Measurements from ENCODE around the gene CLASRP. TPM values are rescaled to one million over a fixed set of nuclear protein-coding genes. Genes with fewer than 3 reads are reported as not detected.
A peak's percentile ranks its signal among the peaks of the same experiment; 100 is the strongest.

The CLASRP gene
- total RNA-seq, 1 donor from 2014 or later, result 111 TPM

- peaks cover 76% of the 10 kb centered on the region for H3K4me1 Mint-ChIP-seq (ENCODE audit: unreplicated experiment)
- H3K27me3 Mint-ChIP-seq, result no peaks in the 10 kb centered on the region
- H3K36me3 Mint-ChIP-seq, result no peaks in the 10 kb centered on the region
- TF ChIP-seq CTCF (conservative IDR thresholded peaks at IDR 0.05), result no peak
- no peaks in the 10 kb centered on the region for H3K9me3 Mint-ChIP-seq
- peak overlapping the region; percentile 56 for H3K27ac Mint-ChIP-seq
- DNase-seq (ENCODE audit: extremely low spot score, unreplicated experiment), result no peak
- H3K4me3 Mint-ChIP-seq, result peak overlapping the region; percentile 75
Observed at GRCh38 chr19:45097450-45097775, 58.6 kb downstream of the CLASRP start.

DNA sequence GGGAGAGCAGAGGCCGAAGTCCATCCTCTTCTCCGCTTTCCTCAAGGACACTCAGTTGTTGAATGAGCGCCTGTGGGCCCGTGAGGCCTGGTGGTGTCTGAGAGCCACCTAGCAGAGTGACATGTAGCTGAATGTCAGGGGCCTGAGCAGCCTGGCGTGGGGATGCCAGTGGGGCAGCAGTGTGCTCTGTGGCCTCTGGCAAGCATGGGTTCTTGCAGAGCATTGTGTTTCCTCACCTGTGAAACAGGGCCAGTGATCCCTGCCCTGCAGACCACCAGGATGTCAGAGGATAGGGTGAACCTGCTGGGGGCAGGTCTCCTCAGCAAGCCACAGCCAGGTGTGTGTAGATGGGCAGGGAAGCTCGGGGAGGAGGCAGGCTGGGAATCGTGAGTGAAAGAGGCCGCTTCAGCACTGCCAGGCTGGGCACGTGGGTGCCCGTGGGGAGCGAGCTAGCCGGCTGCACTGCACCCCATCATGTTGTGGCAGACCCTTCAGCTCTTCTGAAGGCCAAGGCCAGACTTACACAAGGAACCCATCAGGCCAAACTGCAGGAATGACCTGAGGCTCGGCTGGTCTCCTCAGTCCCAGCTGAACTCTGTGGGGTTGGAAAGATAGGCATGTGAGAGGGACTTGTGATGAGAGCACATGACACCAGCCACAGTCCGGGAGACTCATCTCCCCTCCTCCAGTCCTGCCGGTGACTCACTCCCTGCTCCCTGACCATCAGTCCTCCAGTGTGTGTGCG lies 59.1 kb downstream of the CLASRP start:
- H3K9me3 Mint-ChIP-seq, result no peaks in the 10 kb centered on the region
- peak overlapping the region; percentile 75 for H3K4me3 Mint-ChIP-seq
- H3K27ac Mint-ChIP-seq, result peak overlapping the region; percentile 89
- no peaks in the 10 kb centered on the region for H3K27me3 Mint-ChIP-seq
- no peaks in the 10 kb centered on the region for H3K36me3 Mint-ChIP-seq
- no peak for DNase-seq (ENCODE audit: extremely low spot score, unreplicated experiment)
- H3K4me1 Mint-ChIP-seq (ENCODE audit: unreplicated experiment), result peaks cover 72% of the 10 kb centered on the region
- TF ChIP-seq CTCF (conservative IDR thresholded peaks at IDR 0.05), result no peak

DNA sequence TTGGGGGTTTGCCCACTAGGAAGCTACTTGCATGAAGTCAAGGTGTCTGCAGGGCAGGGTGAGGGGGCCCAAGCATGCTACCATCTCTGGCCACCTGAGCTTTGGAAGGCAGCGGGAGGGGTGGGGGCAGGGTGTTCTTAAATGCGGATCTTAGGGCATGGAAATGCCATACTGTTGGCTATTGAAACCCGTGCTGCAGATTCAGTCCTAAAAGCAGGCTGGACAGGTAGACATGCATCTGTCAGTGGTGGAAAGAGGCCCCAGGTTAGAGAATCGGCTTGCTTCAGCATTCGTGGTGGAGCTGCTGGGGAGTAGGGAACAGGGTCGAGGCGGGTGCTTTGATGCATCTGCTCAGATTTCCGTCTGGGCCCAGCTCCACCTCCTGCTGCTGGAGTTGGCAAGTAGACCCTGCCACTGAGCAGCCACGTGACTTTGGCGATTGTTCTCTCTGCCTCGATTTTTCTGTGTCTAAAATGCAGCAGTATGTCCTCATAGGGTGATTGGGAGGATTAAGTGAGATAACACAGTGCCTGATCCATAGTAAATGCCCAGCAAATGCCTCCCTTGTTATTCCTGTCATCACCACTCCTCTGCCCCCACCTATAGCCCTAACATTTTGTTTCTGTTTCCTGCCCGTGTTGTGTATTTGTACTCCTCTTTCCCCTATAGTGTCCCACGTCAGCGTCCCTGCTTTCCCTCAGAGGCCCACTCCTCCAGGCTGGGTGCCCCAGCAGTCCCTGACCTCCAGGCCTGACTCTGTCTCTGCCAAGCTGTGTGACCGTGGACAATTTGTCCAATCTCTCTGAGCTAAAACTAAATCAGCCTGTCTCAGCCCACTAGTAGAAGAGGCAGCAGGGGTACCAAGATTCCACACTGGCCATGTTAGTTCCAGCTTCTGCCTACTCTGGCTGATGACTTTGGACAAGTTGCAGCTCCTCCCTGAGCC lies 59.9 kb downstream of the CLASRP start:
- peaks cover 72% of the 10 kb centered on the region for H3K4me1 Mint-ChIP-seq (ENCODE audit: unreplicated experiment)
- DNase-seq (ENCODE audit: extremely low spot score, unreplicated experiment), result no peak
- no peaks in the 10 kb centered on the region for H3K27me3 Mint-ChIP-seq
- peak overlapping the region; percentile 52 for H3K4me3 Mint-ChIP-seq
- no peaks in the 10 kb centered on the region for H3K36me3 Mint-ChIP-seq
- TF ChIP-seq CTCF (conservative IDR thresholded peaks at IDR 0.05), result no peak
- H3K9me3 Mint-ChIP-seq, result no peaks in the 10 kb centered on the region
- H3K27ac Mint-ChIP-seq, result peak overlapping the region; percentile 89

DNA sequence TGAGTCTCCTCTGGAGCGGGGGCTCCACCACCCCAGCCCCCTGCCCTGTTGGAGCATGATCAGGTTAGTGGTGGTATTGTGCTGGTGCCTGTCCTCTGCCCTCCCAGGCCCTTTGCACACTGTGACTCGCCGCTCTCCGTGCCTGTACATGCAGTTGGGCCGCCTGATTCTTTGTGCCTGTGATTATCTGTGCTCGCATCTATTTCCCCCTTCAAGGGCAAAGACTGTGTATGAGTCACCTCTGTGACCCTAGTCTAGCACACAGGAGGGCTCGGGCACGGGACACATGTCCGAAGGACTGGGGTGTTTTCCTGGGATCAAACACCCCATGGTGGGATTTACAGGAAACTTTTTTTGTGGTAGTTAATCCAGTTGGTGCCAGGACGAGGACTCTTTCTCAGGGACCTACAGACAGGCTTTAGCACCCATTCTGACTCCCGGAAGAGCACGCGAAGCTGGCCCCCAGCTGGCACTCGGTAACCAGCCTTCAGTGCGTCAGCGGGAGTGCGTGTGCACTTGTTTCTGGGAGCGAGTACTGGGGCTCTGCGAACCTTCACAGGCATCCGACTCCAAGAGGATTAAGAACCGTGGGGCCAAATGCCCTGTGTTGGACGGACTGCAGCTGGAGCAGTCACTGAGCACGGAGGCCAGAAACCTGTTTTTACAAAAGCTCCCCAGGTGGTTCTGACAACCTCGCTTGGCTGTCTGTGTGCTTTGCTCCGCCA lies 60.8 kb downstream of the CLASRP start:
- Mint-ChIP-seq H3K36me3 (no peaks in the 10 kb centered on the region), H3K9me3 (no peaks in the 10 kb centered on the region), H3K27ac (peak overlapping the region; percentile 89), H3K27me3 (no peaks in the 10 kb centered on the region), H3K4me3 (peak overlapping the region; percentile 45), H3K4me1 (ENCODE audit: unreplicated experiment) (peaks cover 72% of the 10 kb centered on the region)
- no peak for DNase-seq (ENCODE audit: extremely low spot score, unreplicated experiment)
- TF ChIP-seq CTCF (conservative IDR thresholded peaks at IDR 0.05), result no peak

DNA sequence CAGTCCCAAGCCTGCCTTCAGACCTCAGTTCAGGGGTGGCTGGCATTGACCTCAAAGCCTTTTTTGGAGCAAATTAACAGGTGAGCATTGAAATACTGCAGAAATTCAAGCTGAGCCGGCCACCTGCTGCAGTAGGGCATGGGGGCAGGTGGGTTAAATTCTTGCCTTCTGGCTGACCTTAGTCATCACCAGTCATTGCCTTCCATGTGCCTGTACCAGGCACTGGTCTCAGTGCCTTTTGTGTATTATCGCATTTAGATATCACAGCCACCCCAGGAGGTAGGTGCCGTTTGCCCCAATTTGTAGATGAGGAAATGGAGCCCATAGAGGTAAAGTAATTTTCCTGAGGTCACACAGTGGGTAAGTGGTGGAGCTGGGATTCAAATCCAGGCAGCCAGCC lies 61.4 kb downstream of the CLASRP start:
- Mint-ChIP-seq H3K27ac (peak overlapping the region; percentile 89), H3K4me3 (peak overlapping the region; percentile 45), H3K36me3 (no peaks in the 10 kb centered on the region), H3K4me1 (ENCODE audit: unreplicated experiment) (peaks cover 71% of the 10 kb centered on the region), H3K27me3 (no peaks in the 10 kb centered on the region), H3K9me3 (no peaks in the 10 kb centered on the region)
- DNase-seq (ENCODE audit: extremely low spot score, unreplicated experiment), result no peak
- TF ChIP-seq CTCF (conservative IDR thresholded peaks at IDR 0.05), result no peak
